Stimulated activated CD8-positive, alpha-beta memory T cell treated with anti-CD3 and anti-CD28 coated beads, Interleukin-2, amount 100 ng/mL, for 48 hours (primary cell): ENCODE measurements around the gene COP1.

Experiments
- DNase-seq, 2 donors: peaks; one replicate each; pipeline ENCODE4 v3.0.0-alpha.2; 2020; ENCODE audit warnings: low read depth in 2 of 2

COP1 gene

GRCh38 chr1:175968486-175969172 is 238.5 kb downstream of the COP1 start:
- no peak for DNase-seq

- DNase-seq = no peak
Measured at GRCh38 chr1:175963740-175964139, 243.3 kb downstream of the COP1 start.

GRCh38 chr1:175960169-175960568 is 246.9 kb downstream of the COP1 start:
- DNase-seq = no peak

- no peak for DNase-seq
Measured at GRCh38 chr1:175951627-175952026, 255.5 kb downstream of the COP1 start.

GRCh38 chr1:175947771-175948170 is 259.3 kb downstream of the COP1 start:
- no peak for DNase-seq

- no peak for DNase-seq
Measured at GRCh38 chr1:175944591-175944990, 262.5 kb downstream of the COP1 start.

- DNase-seq = no peak
Measured at GRCh38 chr1:175941164-175941563, 265.9 kb downstream of the COP1 start.

- no peak for DNase-seq
Measured at GRCh38 chr1:175936736-175937135, 270.4 kb downstream of the COP1 start.

GRCh38 chr1:175935566-175936115 is 271.4 kb downstream of the COP1 start:
- no peak for DNase-seq

GRCh38 chr1:175935166-175935565 is 271.9 kb downstream of the COP1 start:
- DNase-seq = no peak

- no peak for DNase-seq
Measured at GRCh38 chr1:175933801-175934200, 273.3 kb downstream of the COP1 start.

- DNase-seq = no peak
Measured at GRCh38 chr1:175927944-175928343, 279.1 kb downstream of the COP1 start.

- DNase-seq = no peak
Measured at GRCh38 chr1:175922254-175922881, 284.7 kb downstream of the COP1 start.

- DNase-seq = no peak
Measured at GRCh38 chr1:175920381-175920780, 286.7 kb downstream of the COP1 start.

GRCh38 chr1:175919001-175919400 is 288.1 kb downstream of the COP1 start:
- no peak for DNase-seq

GRCh38 chr1:175918364-175918801 is 288.7 kb downstream of the COP1 start:
- DNase-seq = no peak

GRCh38 chr1:175914115-175914514 is 293.0 kb downstream of the COP1 start:
- DNase-seq = no peak

- no peak for DNase-seq
Measured at GRCh38 chr1:175911138-175911537, 295.9 kb downstream of the COP1 start.

GRCh38 chr1:175906370-175906769 is 300.7 kb downstream of the COP1 start:
- no peak for DNase-seq

GRCh38 chr1:175904808-175905207 is 302.3 kb downstream of the COP1 start:
- no peak for DNase-seq

GRCh38 chr1:175902281-175902680 is 304.8 kb downstream of the COP1 start:
- no peak for DNase-seq

GRCh38 chr1:175901076-175901836 is 305.8 kb downstream of the COP1 start:
- no peak for DNase-seq

GRCh38 chr1:175900171-175900570 is 306.9 kb downstream of the COP1 start:
- no peak for DNase-seq
